ENCODE measurements around the gene PATE2.

PATE2 gene

DNA sequence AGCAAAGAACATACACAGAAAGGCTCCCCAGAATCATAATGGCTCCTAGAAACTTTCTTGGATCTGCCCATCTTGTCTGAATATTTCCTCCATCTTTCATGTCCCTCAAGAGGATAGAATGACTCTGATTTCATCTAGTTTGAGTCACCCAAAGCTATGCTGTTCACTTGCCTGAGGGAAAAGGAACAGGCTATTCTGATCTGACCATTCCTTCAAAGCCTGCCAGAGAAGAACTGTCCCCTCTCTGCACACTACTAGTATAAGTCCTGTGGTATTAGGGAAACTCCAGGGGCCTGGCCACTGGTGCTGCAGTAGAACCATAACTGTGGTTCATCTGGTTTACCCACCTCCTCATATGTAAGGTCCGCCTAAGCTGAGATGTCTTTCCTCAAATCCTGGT, 34.9 kb downstream of the PATE2 start:
- ChIA-PET CTCF (no interaction called here), POLR2A (no interaction called here)

DNA sequence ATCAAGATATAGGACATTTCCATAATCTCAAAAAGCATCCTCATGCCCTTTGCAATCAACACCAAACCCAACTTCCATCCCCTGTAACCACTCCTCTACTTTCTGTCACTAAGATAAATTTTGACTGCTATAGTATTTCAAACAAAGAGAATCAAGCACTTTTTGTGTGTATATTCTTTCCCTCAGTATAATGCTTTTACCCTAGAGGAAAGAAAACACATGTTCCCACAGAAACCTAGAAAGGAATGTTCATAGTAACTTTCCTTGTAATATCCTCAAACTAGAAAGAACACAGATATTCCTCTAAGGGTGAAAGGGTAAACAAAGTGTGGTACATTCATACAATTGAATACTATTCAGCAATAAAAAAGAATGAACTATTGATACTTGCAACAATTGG, 38.0 kb downstream of the PATE2 start:
- CTCF ChIA-PET: interaction anchor here (0.6 kb wide), 1 partner anchor 130 kb away, joined by 4 read pairs; no protein-coding TSS in a partner anchor
- TF ChIP-seq GLIS2 (tag by site-specific recombination; IDR thresholded peaks at IDR 0.05) (no peak), ZBTB20 (tag by site-specific recombination; IDR thresholded peaks at IDR 0.05) (no peak), ZBTB17 (tag by site-specific recombination; IDR thresholded peaks at IDR 0.05) (no peak), ZNF664 (tag by site-specific recombination; IDR thresholded peaks at IDR 0.05) (no peak), ZNF768 (tag by site-specific recombination; IDR thresholded peaks at IDR 0.05) (no peak), ZSCAN5A (tag by site-specific recombination; IDR thresholded peaks at IDR 0.05) (no peak), ZNF37A (tag by site-specific recombination; IDR thresholded peaks at IDR 0.05) (no peak), ZNF266 (tag by site-specific recombination; IDR thresholded peaks at IDR 0.05; ENCODE audit: low read depth) (no peak), ZNF510 (tag by site-specific recombination; IDR thresholded peaks at IDR 0.05; ENCODE audit: insufficient replicate concordance) (no peak), ZNF24 (tag by site-specific recombination; IDR thresholded peaks at IDR 0.05) (no peak), BCL11A (tag by site-specific recombination; IDR thresholded peaks at IDR 0.05; ENCODE audit: low read depth) (no peak), PRDM6 (tag by site-specific recombination; IDR thresholded peaks at IDR 0.05) (no peak), ZNF155 (tag by site-specific recombination; IDR thresholded peaks at IDR 0.05) (no peak)
- TF ChIP-seq, protein P1, sequence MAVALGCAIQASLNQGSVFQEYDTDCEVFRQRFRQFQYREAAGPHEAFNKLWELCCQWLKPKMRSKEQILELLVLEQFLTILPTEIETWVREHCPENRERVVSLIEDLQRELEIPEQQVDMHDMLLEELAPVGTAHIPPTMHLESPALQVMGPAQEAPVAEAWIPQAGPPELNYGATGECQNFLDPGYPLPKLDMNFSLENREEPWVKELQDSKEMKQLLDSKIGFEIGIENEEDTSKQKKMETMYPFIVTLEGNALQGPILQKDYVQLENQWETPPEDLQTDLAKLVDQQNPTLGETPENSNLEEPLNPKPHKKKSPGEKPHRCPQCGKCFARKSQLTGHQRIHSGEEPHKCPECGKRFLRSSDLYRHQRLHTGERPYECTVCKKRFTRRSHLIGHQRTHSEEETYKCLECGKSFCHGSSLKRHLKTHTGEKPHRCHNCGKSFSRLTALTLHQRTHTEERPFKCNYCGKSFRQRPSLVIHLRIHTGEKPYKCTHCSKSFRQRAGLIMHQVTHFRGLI (tag by site-specific recombination; IDR thresholded peaks at IDR 0.05): no peak

More for the DNA sequence above, 34.9 kb downstream of the PATE2 start:
- Histone ChIP-seq H3K27ac (ENCODE audit: extremely low read depth, low read depth, low read length) (no peak overlapping the region), H3K4me1 (ENCODE audit: control insufficient read depth, insufficient read depth, low read length) (no peaks in the 10 kb centered on the region), H3K36me3 (ENCODE audit: control insufficient read depth in 2 of 2, insufficient read depth in 1 of 2, low read length in 2 of 2) (no peaks in the 10 kb centered on the region), H3K4me3 (ENCODE audit: low read depth, low read length) (no peak overlapping the region), H3K9me3 (ENCODE audit: control insufficient read depth, insufficient read depth, low read depth, low read length) (no peaks in the 10 kb centered on the region)
- no peak for TF ChIP-seq ZNF16 (tag by site-specific recombination; IDR thresholded peaks at IDR 0.05; ENCODE audit: low read depth)
- TF ChIP-seq, protein P2, sequence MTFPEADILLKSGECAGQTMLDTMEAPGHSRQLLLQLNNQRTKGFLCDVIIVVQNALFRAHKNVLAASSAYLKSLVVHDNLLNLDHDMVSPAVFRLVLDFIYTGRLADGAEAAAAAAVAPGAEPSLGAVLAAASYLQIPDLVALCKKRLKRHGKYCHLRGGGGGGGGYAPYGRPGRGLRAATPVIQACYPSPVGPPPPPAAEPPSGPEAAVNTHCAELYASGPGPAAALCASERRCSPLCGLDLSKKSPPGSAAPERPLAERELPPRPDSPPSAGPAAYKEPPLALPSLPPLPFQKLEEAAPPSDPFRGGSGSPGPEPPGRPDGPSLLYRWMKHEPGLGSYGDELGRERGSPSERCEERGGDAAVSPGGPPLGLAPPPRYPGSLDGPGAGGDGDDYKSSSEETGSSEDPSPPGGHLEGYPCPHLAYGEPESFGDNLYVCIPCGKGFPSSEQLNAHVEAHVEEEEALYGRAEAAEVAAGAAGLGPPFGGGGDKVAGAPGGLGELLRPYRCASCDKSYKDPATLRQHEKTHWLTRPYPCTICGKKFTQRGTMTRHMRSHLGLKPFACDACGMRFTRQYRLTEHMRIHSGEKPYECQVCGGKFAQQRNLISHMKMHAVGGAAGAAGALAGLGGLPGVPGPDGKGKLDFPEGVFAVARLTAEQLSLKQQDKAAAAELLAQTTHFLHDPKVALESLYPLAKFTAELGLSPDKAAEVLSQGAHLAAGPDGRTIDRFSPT (tag by site-specific recombination; IDR thresholded peaks at IDR 0.05): no peak
- TF ChIP-seq, protein P3, sequence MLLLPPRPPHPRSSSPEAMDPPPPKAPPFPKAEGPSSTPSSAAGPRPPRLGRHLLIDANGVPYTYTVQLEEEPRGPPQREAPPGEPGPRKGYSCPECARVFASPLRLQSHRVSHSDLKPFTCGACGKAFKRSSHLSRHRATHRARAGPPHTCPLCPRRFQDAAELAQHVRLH (tag by site-specific recombination; IDR thresholded peaks at IDR 0.05): no peak
- no peak for TF ChIP-seq ZSCAN18 (tag by site-specific recombination; IDR thresholded peaks at IDR 0.05)
- TF ChIP-seq SETDB1 (IDR thresholded peaks at IDR 0.05; ENCODE audit: insufficient read length, low read length): no peak
- no peak for TF ChIP-seq ZNF776 (tag by site-specific recombination; IDR thresholded peaks at IDR 0.05; ENCODE audit: borderline replicate concordance)
- TF ChIP-seq ZNF335 (tag by site-specific recombination; conservative IDR thresholded peaks at IDR 0.05): no peak
- TF ChIP-seq, protein P4, sequence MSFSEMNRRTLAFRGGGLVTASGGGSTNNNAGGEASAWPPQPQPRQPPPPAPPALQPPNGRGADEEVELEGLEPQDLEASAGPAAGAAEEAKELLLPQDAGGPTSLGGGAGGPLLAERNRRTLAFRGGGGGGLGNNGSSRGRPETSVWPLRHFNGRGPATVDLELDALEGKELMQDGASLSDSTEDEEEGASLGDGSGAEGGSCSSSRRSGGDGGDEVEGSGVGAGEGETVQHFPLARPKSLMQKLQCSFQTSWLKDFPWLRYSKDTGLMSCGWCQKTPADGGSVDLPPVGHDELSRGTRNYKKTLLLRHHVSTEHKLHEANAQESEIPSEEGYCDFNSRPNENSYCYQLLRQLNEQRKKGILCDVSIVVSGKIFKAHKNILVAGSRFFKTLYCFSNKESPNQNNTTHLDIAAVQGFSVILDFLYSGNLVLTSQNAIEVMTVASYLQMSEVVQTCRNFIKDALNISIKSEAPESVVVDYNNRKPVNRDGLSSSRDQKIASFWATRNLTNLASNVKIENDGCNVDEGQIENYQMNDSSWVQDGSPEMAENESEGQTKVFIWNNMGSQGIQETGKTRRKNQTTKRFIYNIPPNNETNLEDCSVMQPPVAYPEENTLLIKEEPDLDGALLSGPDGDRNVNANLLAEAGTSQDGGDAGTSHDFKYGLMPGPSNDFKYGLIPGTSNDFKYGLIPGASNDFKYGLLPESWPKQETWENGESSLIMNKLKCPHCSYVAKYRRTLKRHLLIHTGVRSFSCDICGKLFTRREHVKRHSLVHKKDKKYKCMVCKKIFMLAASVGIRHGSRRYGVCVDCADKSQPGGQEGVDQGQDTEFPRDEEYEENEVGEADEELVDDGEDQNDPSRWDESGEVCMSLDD (tag by site-specific recombination; IDR thresholded peaks at IDR 0.05): no peak
- TF ChIP-seq FEZF1 (tag by site-specific recombination; IDR thresholded peaks at IDR 0.05): no peak
- TF ChIP-seq ZNF585B (tag by site-specific recombination; IDR thresholded peaks at IDR 0.05): no peak
- TF ChIP-seq ZNF521 (tag by site-specific recombination; IDR thresholded peaks at IDR 0.05): no peak
- TF ChIP-seq ZNF155 (tag by site-specific recombination; IDR thresholded peaks at IDR 0.05): no peak
- no peak for TF ChIP-seq ZNF23 (tag by site-specific recombination; IDR thresholded peaks at IDR 0.05; ENCODE audit: borderline replicate concordance)

More for the DNA sequence above, 38.0 kb downstream of the PATE2 start:
- POLR2A ChIA-PET: no interaction called here
- Histone ChIP-seq H3K36me3 (ENCODE audit: control insufficient read depth in 2 of 2, insufficient read depth in 1 of 2, low read length in 2 of 2) (no peaks in the 10 kb centered on the region), H3K27ac (ENCODE audit: extremely low read depth, low read depth, low read length) (no peak overlapping the region), H3K9me3 (ENCODE audit: control insufficient read depth, insufficient read depth, low read depth, low read length) (no peaks in the 10 kb centered on the region), H3K4me1 (ENCODE audit: control insufficient read depth, insufficient read depth, low read length) (no peaks in the 10 kb centered on the region), H3K4me3 (ENCODE audit: low read depth, low read length) (no peak overlapping the region)

All from HEK293 (cell line).